Adrenal gland (tissue), 12 donors: ENCODE data around the gene APBB3. TPM values are rescaled to one million over a fixed set of nuclear protein-coding genes. Genes with fewer than 3 reads are reported as not detected.
A peak's percentile ranks its signal among the peaks of the same experiment; 100 is the strongest.

Source experiments
- DNase-seq, 7 donors: peaks; one replicate each; pipeline ENCODE4 v3.0.0-alpha.2; 2019 to 2020
- H3K27ac ChIP-seq, 5 donors: fragments of 200-600 bp; sonication (generic) in 4 of 5; 1 replicate in 3 of 5; 2 replicates in 2 of 5; pipeline versions ENCODE4 v1.5.1 to v1.8.0; 2016 to 2020; ENCODE audit warnings: mild to moderate bottlenecking in 1 of 5
- H3K27me3 ChIP-seq: fragments of 200-600 bp; 2 replicates; pipeline ENCODE4 v1.8.0; 2021
- H3K36me3 ChIP-seq, 2 donors: fragments of 200-600 bp; replicated peaks in 1 of 2; 1 replicate in 1 of 2; 2 replicates in 1 of 2; pipeline versions ENCODE4 v1.5.1 to v1.8.0; 2018 to 2022
- H3K4me1 ChIP-seq, 2 donors: fragments of 200-600 bp; replicated peaks in 1 of 2; 1 replicate in 1 of 2; 2 replicates in 1 of 2; pipeline versions ENCODE4 v1.5.1 to v1.8.0; 2018 to 2021
- H3K4me3 ChIP-seq, 4 donors: fragments of 200-600 bp; sonication (generic) in 3 of 4; one replicate each; pipeline ENCODE4 v1.5.1; 2016 to 2018
- H3K9me3 ChIP-seq, 3 donors: fragments of 200-600 bp; sonication (generic) in 1 of 3; replicated peaks in 1 of 3; 1 replicate in 2 of 3; 2 replicates in 1 of 3; pipeline versions ENCODE4 v1.5.1 to v1.8.0; 2016 to 2021
- CTCF ChIP-seq, 6 experiments: fragments of 450-650 bp in 4 of 6; fragments of 200-600 bp in 2 of 6; sonication (generic) in 1 of 6; IDR thresholded peaks; 1 replicate in 5 of 6; 2 replicates in 1 of 6; pipeline versions ENCODE4 v1.5.1 to v1.8.0; 2016 to 2021; ENCODE audit warnings: antibody characterized with exemption in 6 of 6, mild to moderate bottlenecking in 2 of 6, moderate library complexity in 1 of 6
- POLR2A ChIP-seq, 2 donors: fragments of 450-650 bp; IDR thresholded peaks; one replicate each; pipeline ENCODE4 v1.6.1; 2017; ENCODE audit warnings: antibody characterized with exemption in 2 of 2, mild to moderate bottlenecking in 2 of 2, moderate library complexity in 1 of 2
- WGBS, 4 donors: extraction: QIAGEN DNeasy Blood & Tissue Kit in 2 of 4; methylation state at CpG; one replicate each; pipeline versions ENCODE4 v1.1.5 to v1.1.7; 2013 to 2017; 5-methylcytosine and 5-hydroxymethylcytosine counted together
- intact Hi-C, 2 donors: fragments of 100-400 bp; cut with DNase I; formaldehyde crosslinking; loops; one replicate each; pipeline versions ENCODE4 v1.14.1 to v1.15.0; 2022 to 2023
- polyA plus RNA-seq, 3 donors: library from polyadenylated mRNA; stranded (reverse); fragments of 200-250 nt in 2 of 3; fragments of 350-450 nt in 1 of 3; fragmentation: Illumina TruSeq in 1 of 3; extraction: RNeasy Lipid Tissue Mini Kit (QIAGEN cat#74804) in 1 of 3; gene quantifications; one replicate each; pipeline ENCODE4 v1.2.3, GENCODE V29; 2013 to 2014
- total RNA-seq, 9 donors: library from RNA; depleted of rRNA in 4 of 9; stranded (reverse); fragments of >200 nt in 4 of 9; fragments of 120-200 nt in 1 of 9; fragmentation: NEBNext Ultra II Directional in 1 of 9; extraction: Animal tissue kit (Norgen Biotek cat#: 25700) in 1 of 9; gene quantifications; one replicate each; pipeline versions ENCODE4 v1.1.0 to v1.2.4, GENCODE V29; 2013 to 2023
- donor health status: healthy with polysubstance abuse.
- donor health status: Bipolar disorder and iron deficiency.
- donor health status: DM: yes; HTN: yes; CAD: no.
- donor health status: DM: no; HTN: no; CAD: no.
- donor health status: DM: no; HTN: no; CAD: no.
- donor health status: DM: yes; HTN: yes; CAD: no.

APBB3 gene
- total and polyA plus RNA-seq, 12 donors = 14.0 to 163 (median 36.1) TPM

GRCh38 chr5:140576776-140577201 lies 12.4 kb upstream of the APBB3 start:
- WGBS, 4 donors = 55 to 66% (median 58%) methylated on average over 2 of the region's 2 CpGs
- no peaks in the 10 kb centered on the region for H3K36me3 ChIP-seq
- H3K27ac ChIP-seq = peak overlapping the region in 4 of 5 donors; percentile 27 to 60 (median 38)
- H3K4me1 ChIP-seq = peaks cover 5 to 30% of the 10 kb centered on the region in 2 donors
- DNase-seq = peak in 2 of 7 donors; percentile 13 to 33
- TF ChIP-seq CTCF (IDR thresholded peaks at IDR 0.05) (no peak), POLR2A (IDR thresholded peaks at IDR 0.05) (no peak)
- H3K9me3 ChIP-seq = no peaks in the 10 kb centered on the region
- no peak overlapping the region for H3K4me3 ChIP-seq
- H3K27me3 ChIP-seq = no peaks in the 10 kb centered on the region
- intact Hi-C loops = loop anchor here in 1 of 2 donors (5.0 kb wide), 1 partner anchor 56 kb away; the partner anchor contains the start of gene CD14

GRCh38 chr5:140575309-140575708 lies 10.9 kb upstream of the APBB3 start:
- TF ChIP-seq CTCF (IDR thresholded peaks at IDR 0.05) = peak; percentile 40 to 77 (median 67)
- no peak for TF ChIP-seq POLR2A (IDR thresholded peaks at IDR 0.05)
- Histone ChIP-seq H3K36me3 (no peaks in the 10 kb centered on the region), H3K27me3 (no peaks in the 10 kb centered on the region), H3K27ac (peak overlapping the region in 1 of 5 donors; percentile 80), H3K4me3 (no peak overlapping the region), H3K9me3 (no peaks in the 10 kb centered on the region), H3K4me1 (peaks cover 5 to 34% of the 10 kb centered on the region in 2 donors)
- 77 to 80% (median 79%) methylated on average over 8 of the region's 8 CpGs for WGBS, 4 donors
- intact Hi-C loops = loop anchor here in 1 of 2 donors (5.0 kb wide), 1 partner anchor 57 kb away; the partner anchor contains the start of gene CD14
- peak; percentile 67 to 87 (median 79) for DNase-seq

- peak; percentile 37 to 93 (median 74) for DNase-seq
- Histone ChIP-seq H3K4me3 (no peak overlapping the region), H3K36me3 (no peaks in the 10 kb centered on the region), H3K9me3 (no peaks in the 10 kb centered on the region), H3K4me1 (peaks cover 5 to 44% of the 10 kb centered on the region in 2 donors), H3K27ac (peak overlapping the region; percentile 45 to 80 (median 58)), H3K27me3 (no peaks in the 10 kb centered on the region)
- 16 to 30% (median 19%) methylated on average over 3 of the region's 3 CpGs for WGBS, 4 donors
- intact Hi-C loops = loop anchor here in 1 of 2 donors (5.0 kb wide), 1 partner anchor 68 kb away; no protein-coding TSS in a partner anchor
- TF ChIP-seq POLR2A (IDR thresholded peaks at IDR 0.05) (no peak), CTCF (IDR thresholded peaks at IDR 0.05) (no peak)
Observed at GRCh38 chr5:140574165-140574564, 9.8 kb upstream of the APBB3 start.

- peaks cover 0 to 3% of the 10 kb centered on the region in 2 donors for H3K36me3 ChIP-seq
- H3K4me3 ChIP-seq = no peak overlapping the region
- H3K4me1 ChIP-seq = peaks cover 5 to 49% of the 10 kb centered on the region in 2 donors
- H3K9me3 ChIP-seq = no peaks in the 10 kb centered on the region
- intact Hi-C loops = loop anchor here in 1 of 2 donors (5.0 kb wide), 1 partner anchor 69 kb away; no protein-coding TSS in a partner anchor
- peak overlapping the region in 4 of 5 donors; percentile 45 to 80 (median 67) for H3K27ac ChIP-seq
- peak in 2 of 7 donors; percentile 17 to 48 for DNase-seq
- TF ChIP-seq CTCF (IDR thresholded peaks at IDR 0.05) (no peak), POLR2A (IDR thresholded peaks at IDR 0.05) (no peak)
- H3K27me3 ChIP-seq = no peaks in the 10 kb centered on the region
- WGBS, 4 donors = 82 to 98% (median 93%) methylated on average over 4 to 7 of the region's 7 CpGs
Observed at GRCh38 chr5:140573683-140574082, 9.3 kb upstream of the APBB3 start.
